B cell (primary cell): Measurements from ENCODE around the gene MREG.

Experiments used
- CTCF ChIP-seq: fragments of 200-600 bp; IDR thresholded peaks from one replicate; pipeline ENCODE4 v1.8.0; 2022; ENCODE audit warnings: antibody characterized with exemption, mild to moderate bottlenecking
- EZH2 ChIP-seq: IDR thresholded peaks from 2 replicates; pipeline ENCODE4 v1.6.1; 2012; ENCODE audit warnings: borderline replicate concordance, low read depth, mild to moderate bottlenecking, moderate library complexity, low read length; ENCODE audit not compliant: insufficient read depth, poor library complexity, severe bottlenecking

DNA sequence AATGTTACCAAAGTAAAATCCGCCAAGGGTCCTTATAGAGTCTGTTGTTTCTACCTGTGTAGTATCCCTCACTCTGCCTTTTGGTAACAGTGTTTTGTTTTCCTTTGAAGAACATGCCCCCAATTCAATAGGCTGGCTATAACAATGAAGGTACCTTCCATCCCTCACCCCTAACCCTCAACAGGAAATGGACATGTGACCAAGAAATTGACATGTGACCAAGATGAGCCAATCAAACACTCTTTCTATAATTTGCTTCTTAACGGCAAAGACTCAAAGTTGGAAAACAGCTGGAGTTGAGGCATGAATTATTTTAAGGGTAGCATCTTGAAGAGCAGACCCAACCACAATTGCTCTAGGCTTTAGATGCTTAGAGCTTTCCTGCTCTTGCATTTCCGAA is 5.4 kb upstream of the MREG start:
- TF ChIP-seq CTCF (no peak), EZH2 (no peak)
